22Rv1 (cell line): ENCODE results near the gene AMMECR1L.
"Not testable (repeated sequence)": the region's sequence is repeated elsewhere in the genome, so short reads cannot be mapped to it uniquely, and the experiment has no call there.

ENCODE experiments used
- H3K27ac ChIP-seq: fragments of 450-650 bp; 2 replicates; pipeline ENCODE4 v1.5.1; 2017
- CTCF ChIP-seq: fragments of 450-650 bp; IDR thresholded peaks from 2 replicates; pipeline ENCODE4 v1.5.1; 2017; ENCODE audit warnings: mild to moderate bottlenecking
- ZFX ChIP-seq: fragments of 450-650 bp; IDR thresholded peaks from 2 replicates; pipeline ENCODE4 v1.6.1; 2017; ENCODE audit warnings: antibody characterized with exemption, borderline replicate concordance

The AMMECR1L gene

GRCh38 chr2:127910415-127910814 lies 24.7 kb upstream of the AMMECR1L start:
- TF ChIP-seq ZFX: no peak
- H3K27ac ChIP-seq: no peak overlapping the region

GRCh38 chr2:127909019-127909418 lies 23.3 kb upstream of the AMMECR1L start:
- TF ChIP-seq CTCF: no peak
- no peak for TF ChIP-seq ZFX
- H3K27ac ChIP-seq: no peak overlapping the region

GRCh38 chr2:127907733-127908400 lies 22.1 kb upstream of the AMMECR1L start:
- H3K27ac ChIP-seq: not testable (repeated sequence)

- no peak overlapping the region for H3K27ac ChIP-seq
- TF ChIP-seq CTCF: no peak
- no peak for TF ChIP-seq ZFX
These were observed 20.6 kb upstream of the AMMECR1L start for GRCh38 chr2:127906206-127906926.

GRCh38 chr2:127901339-127902056 lies 15.7 kb upstream of the AMMECR1L start:
- TF ChIP-seq CTCF (no peak), ZFX (no peak)
- no peak overlapping the region for H3K27ac ChIP-seq

GRCh38 chr2:127897531-127898211 lies 11.9 kb upstream of the AMMECR1L start:
- TF ChIP-seq ZFX (no peak), CTCF (no peak)
- H3K27ac ChIP-seq: no peak overlapping the region

GRCh38 chr2:127893494-127893893 lies 7.7 kb upstream of the AMMECR1L start:
- TF ChIP-seq CTCF (no peak), ZFX (no peak)
- no peak overlapping the region for H3K27ac ChIP-seq

GRCh38 chr2:127893033-127893432 lies 7.3 kb upstream of the AMMECR1L start:
- TF ChIP-seq CTCF: no peak
- TF ChIP-seq ZFX: no peak
- no peak overlapping the region for H3K27ac ChIP-seq
